Adrenal gland (tissue), 12 donors: ENCODE measurements around the gene MID1. TPM values are rescaled to one million over a fixed set of nuclear protein-coding genes. Genes with fewer than 3 reads are reported as not detected.

Experiments used
- DNase-seq, 7 donors: peaks; one replicate each; pipeline ENCODE4 v3.0.0-alpha.2; 2019 to 2020
- H3K27ac ChIP-seq, 5 donors: fragments of 200-600 bp; sonication (generic) in 4 of 5; 1 replicate in 3 of 5; 2 replicates in 2 of 5; pipeline versions ENCODE4 v1.5.1 to v1.8.0; 2016 to 2020; ENCODE audit warnings: mild to moderate bottlenecking in 1 of 5
- H3K27me3 ChIP-seq: fragments of 200-600 bp; 2 replicates; pipeline ENCODE4 v1.8.0; 2021
- H3K36me3 ChIP-seq, 2 donors: fragments of 200-600 bp; replicated peaks in 1 of 2; 1 replicate in 1 of 2; 2 replicates in 1 of 2; pipeline versions ENCODE4 v1.5.1 to v1.8.0; 2018 to 2022
- H3K4me1 ChIP-seq, 2 donors: fragments of 200-600 bp; replicated peaks in 1 of 2; 1 replicate in 1 of 2; 2 replicates in 1 of 2; pipeline versions ENCODE4 v1.5.1 to v1.8.0; 2018 to 2021
- H3K4me3 ChIP-seq, 4 donors: fragments of 200-600 bp; sonication (generic) in 3 of 4; one replicate each; pipeline ENCODE4 v1.5.1; 2016 to 2018
- H3K9me3 ChIP-seq, 3 donors: fragments of 200-600 bp; sonication (generic) in 1 of 3; replicated peaks in 1 of 3; 1 replicate in 2 of 3; 2 replicates in 1 of 3; pipeline versions ENCODE4 v1.5.1 to v1.8.0; 2016 to 2021
- CTCF ChIP-seq, 6 experiments: fragments of 450-650 bp in 4 of 6; fragments of 200-600 bp in 2 of 6; sonication (generic) in 1 of 6; IDR thresholded peaks; 1 replicate in 5 of 6; 2 replicates in 1 of 6; pipeline versions ENCODE4 v1.5.1 to v1.8.0; 2016 to 2021; ENCODE audit warnings: antibody characterized with exemption in 6 of 6, mild to moderate bottlenecking in 2 of 6, moderate library complexity in 1 of 6
- POLR2A ChIP-seq, 2 donors: fragments of 450-650 bp; IDR thresholded peaks; one replicate each; pipeline ENCODE4 v1.6.1; 2017; ENCODE audit warnings: antibody characterized with exemption in 2 of 2, mild to moderate bottlenecking in 2 of 2, moderate library complexity in 1 of 2
- WGBS, 4 donors: extraction: QIAGEN DNeasy Blood & Tissue Kit in 2 of 4; methylation state at CpG; one replicate each; pipeline versions ENCODE4 v1.1.5 to v1.1.7; 2013 to 2017; 5-methylcytosine and 5-hydroxymethylcytosine counted together
- intact Hi-C, 2 donors: fragments of 100-400 bp; cut with DNase I; formaldehyde crosslinking; loops; one replicate each; pipeline versions ENCODE4 v1.14.1 to v1.15.0; 2022 to 2023
- polyA plus RNA-seq, 3 donors: library from polyadenylated mRNA; stranded (reverse); fragments of 200-250 nt in 2 of 3; fragments of 350-450 nt in 1 of 3; fragmentation: Illumina TruSeq in 1 of 3; extraction: RNeasy Lipid Tissue Mini Kit (QIAGEN cat#74804) in 1 of 3; gene quantifications; one replicate each; pipeline ENCODE4 v1.2.3, GENCODE V29; 2013 to 2014
- total RNA-seq, 9 donors: library from RNA; depleted of rRNA in 4 of 9; stranded (reverse); fragments of >200 nt in 4 of 9; fragments of 120-200 nt in 1 of 9; fragmentation: NEBNext Ultra II Directional in 1 of 9; extraction: Animal tissue kit (Norgen Biotek cat#: 25700) in 1 of 9; gene quantifications; one replicate each; pipeline versions ENCODE4 v1.1.0 to v1.2.4, GENCODE V29; 2013 to 2023
- donor health status: healthy with polysubstance abuse.
- donor health status: Bipolar disorder and iron deficiency.
- donor health status: DM: yes; HTN: yes; CAD: no.
- donor health status: DM: no; HTN: no; CAD: no.
- donor health status: DM: no; HTN: no; CAD: no.
- donor health status: DM: yes; HTN: yes; CAD: no.

Gene MID1
- total and polyA plus RNA-seq, 12 donors: 3.6 to 19.4 (median 7.7) TPM

- WGBS, 4 donors: 38 to 69% (median 57%) methylated on average over 4 of the region's 4 CpGs
- H3K9me3 ChIP-seq: no peaks in the 10 kb centered on the region
- H3K36me3 ChIP-seq: no peaks in the 10 kb centered on the region
- intact Hi-C loops: loop anchor here in 1 of 2 donors (10.0 kb wide), 1 partner anchor 446 kb away; no protein-coding TSS in a partner anchor
- no peak for TF ChIP-seq CTCF (IDR thresholded peaks at IDR 0.05)
- TF ChIP-seq POLR2A (IDR thresholded peaks at IDR 0.05): no peak
- H3K27ac ChIP-seq: no peak overlapping the region
- no peak for DNase-seq
- no peaks in the 10 kb centered on the region for H3K4me1 ChIP-seq
- H3K27me3 ChIP-seq: peaks cover 3% of the 10 kb centered on the region
- no peak overlapping the region for H3K4me3 ChIP-seq
These were observed 9.9 kb upstream of the MID1 start for GRCh38 chrX:10630320-10630719.

- Histone ChIP-seq H3K9me3 (no peaks in the 10 kb centered on the region), H3K4me1 (no peaks in the 10 kb centered on the region), H3K36me3 (no peaks in the 10 kb centered on the region), H3K4me3 (no peak overlapping the region), H3K27me3 (peaks cover 3% of the 10 kb centered on the region), H3K27ac (no peak overlapping the region)
- DNase-seq: no peak
- no peak for TF ChIP-seq CTCF (IDR thresholded peaks at IDR 0.05)
- no peak for TF ChIP-seq POLR2A (IDR thresholded peaks at IDR 0.05)
- intact Hi-C loops: loop anchor here in 1 of 2 donors (10.0 kb wide), 1 partner anchor 445 kb away; no protein-coding TSS in a partner anchor
- 82 to 90% (median 89%) methylated on average over 3 of the region's 3 CpGs for WGBS, 4 donors
These were observed 9.5 kb upstream of the MID1 start for GRCh38 chrX:10629905-10630304.

GRCh38 chrX:10628906-10629305 is 8.5 kb upstream of the MID1 start:
- Histone ChIP-seq H3K4me3 (no peak overlapping the region), H3K4me1 (no peaks in the 10 kb centered on the region), H3K36me3 (no peaks in the 10 kb centered on the region), H3K9me3 (no peaks in the 10 kb centered on the region), H3K27me3 (peaks cover 3% of the 10 kb centered on the region), H3K27ac (no peak overlapping the region)
- intact Hi-C loops: no loop called here
- TF ChIP-seq CTCF (IDR thresholded peaks at IDR 0.05) (no peak), POLR2A (IDR thresholded peaks at IDR 0.05) (no peak)
- WGBS, 4 donors: 77 to 100% (median 87%) methylated on average over 1 to 3 of the region's 3 CpGs
- DNase-seq: no peak

GRCh38 chrX:10622197-10622596 is 1.8 kb upstream of the MID1 start:
- Histone ChIP-seq H3K27ac (no peak overlapping the region), H3K4me3 (no peak overlapping the region), H3K27me3 (peaks cover 3% of the 10 kb centered on the region), H3K36me3 (no peaks in the 10 kb centered on the region), H3K4me1 (no peaks in the 10 kb centered on the region), H3K9me3 (no peaks in the 10 kb centered on the region)
- intact Hi-C loops: no loop called here
- DNase-seq: no peak
- WGBS, 4 donors: 42 to 73% (median 64%) methylated on average over 3 of the region's 3 CpGs
- no peak for TF ChIP-seq POLR2A (IDR thresholded peaks at IDR 0.05)
- TF ChIP-seq CTCF (IDR thresholded peaks at IDR 0.05): no peak
